HepG2 (cell line): ENCODE data around the gene TJP1. TPM values are rescaled to one million over a fixed set of nuclear protein-coding genes. Genes with fewer than 3 reads are reported as not detected.

Experiments used
- AHDC1 ChIP-seq: sonication (generic); formaldehyde crosslinking; IDR thresholded peaks from 2 replicates; pipeline ENCODE4 v1.5.1; 2020; ENCODE audit warnings: mild to moderate bottlenecking, missing genetic modification reagents, borderline replicate concordance
- ARNT ChIP-seq: fragments of 450-650 bp; IDR thresholded peaks from 2 replicates; pipeline ENCODE4 v1.6.1; 2017
- ATF7 ChIP-seq, 2 experiments: fragments of 450-650 bp in 1 of 2; sonication (generic) in 1 of 2; formaldehyde crosslinking in 1 of 2; IDR thresholded peaks; 2 replicates each; pipeline versions ENCODE4 v1.4.0 to v1.6.1; 2016 to 2020; ENCODE audit warnings: antibody characterized with exemption in 1 of 2, mild to moderate bottlenecking in 1 of 2, missing genetic modification reagents in 1 of 2
- ESRRA ChIP-seq: sonication (generic); formaldehyde crosslinking; IDR thresholded peaks from 2 replicates; pipeline ENCODE4 v1.5.1; 2020; ENCODE audit warnings: mild to moderate bottlenecking, low read depth, missing genetic modification reagents
- IRF2 ChIP-seq: IDR thresholded peaks from 2 replicates; pipeline ENCODE4 v1.6.1; 2018; ENCODE audit warnings: missing genetic modification reagents, missing compliant biosample characterization
- MNT ChIP-seq: fragments of 450-650 bp; IDR thresholded peaks from 2 replicates; pipeline ENCODE4 v1.6.1; 2016
- RARG ChIP-seq: sonication (generic); formaldehyde crosslinking; IDR thresholded peaks from 2 replicates; pipeline ENCODE4 v1.4.0; 2020; ENCODE audit warnings: low read depth, mild to moderate bottlenecking, missing genetic modification reagents
- SUZ12 ChIP-seq: fragments of 150-350 bp; IDR thresholded peaks from 2 replicates; pipeline ENCODE4 v1.6.1; 2014; ENCODE audit warnings: low read depth, low read length
- TFDP2 ChIP-seq: sonication (generic); formaldehyde crosslinking; IDR thresholded peaks from 2 replicates; pipeline ENCODE4 v1.4.0; 2020; ENCODE audit warnings: missing genetic modification reagents
- ZBTB25 ChIP-seq: IDR thresholded peaks from 2 replicates; pipeline ENCODE4 v1.6.1; 2018; ENCODE audit warnings: missing genetic modification reagents
- ZBTB8A ChIP-seq: sonication (generic); formaldehyde crosslinking; IDR thresholded peaks from 2 replicates; pipeline ENCODE4 v1.4.0; 2020; ENCODE audit warnings: mild to moderate bottlenecking, low read depth, missing genetic modification reagents, borderline replicate concordance
- ZGPAT ChIP-seq: IDR thresholded peaks from 2 replicates; pipeline ENCODE4 v1.6.1; 2016; ENCODE audit warnings: mild to moderate bottlenecking
- ZNF136 ChIP-seq: sonication (generic); formaldehyde crosslinking; IDR thresholded peaks from 2 replicates; pipeline ENCODE4 v1.8.1; 2022; ENCODE audit warnings: low read depth, mild to moderate bottlenecking, moderate library complexity, missing genetic modification reagents
- ZNF224 ChIP-seq: sonication (generic); formaldehyde crosslinking; IDR thresholded peaks from 2 replicates; pipeline ENCODE4 v1.5.0; 2020; ENCODE audit warnings: mild to moderate bottlenecking, missing genetic modification reagents
- ZNF382 ChIP-seq: sonication (generic); formaldehyde crosslinking; IDR thresholded peaks from 2 replicates; pipeline ENCODE4 v1.5.0; 2020; ENCODE audit warnings: missing genetic modification reagents, mild to moderate bottlenecking, borderline replicate concordance
- ZNF619 ChIP-seq: sonication (generic); formaldehyde crosslinking; IDR thresholded peaks from 2 replicates; pipeline ENCODE4 v1.4.0; 2020; ENCODE audit warnings: mild to moderate bottlenecking, missing genetic modification reagents
- ZNF878 ChIP-seq: sonication (generic); formaldehyde crosslinking; IDR thresholded peaks from 2 replicates; pipeline ENCODE4 v1.8.1; 2023; ENCODE audit warnings: mild to moderate bottlenecking, missing genetic modification reagents, moderate library complexity
- ZNF879 ChIP-seq: sonication (generic); formaldehyde crosslinking; IDR thresholded peaks from 2 replicates; pipeline ENCODE4 v1.8.1; 2023; ENCODE audit warnings: missing genetic modification reagents
- ZZZ3 ChIP-seq: sonication (generic); formaldehyde crosslinking; IDR thresholded peaks from 2 replicates; pipeline ENCODE4 v1.4.0; 2020; ENCODE audit warnings: missing genetic modification reagents, mild to moderate bottlenecking, borderline replicate concordance
- polyA plus RNA-seq, 8 experiments: library from polyadenylated mRNA; depleted of rRNA in 3 of 8; stranded (reverse) in 7 of 8; unstranded in 1 of 8; fragments of >200 nt; fragmentation: Illumina TruSeq in 4 of 8; extraction: Trizol in 4 of 8; gene quantifications; 2 replicates each; pipeline versions ENCODE4 v1.2.1 to v1.2.3, GENCODE V29; 2011 to 2016; ENCODE audit warnings: low read depth in 4 of 8, missing spikeins in 1 of 8, mixed read lengths in 1 of 8; ENCODE audit not compliant: insufficient read depth in 1 of 8
- total RNA-seq, 5 experiments: library from RNA; depleted of rRNA; stranded (reverse); fragments of >200 nt; fragmentation: Illumina TruSeq; extraction: Trizol; gene quantifications; 2 replicates each; pipeline ENCODE4 v1.2.3, GENCODE V29; 2016; ENCODE audit warnings: low read depth in 1 of 5

TJP1 gene
- total and polyA plus RNA-seq, 2 of the 13 experiments (the other 11 are each of a cell fraction or from before 2014, with no cell fraction given): 25.9 to 27.1 TPM

GRCh38 chr15:29822100-29822683, at the start of gene TJP1 (continued):
- TF ChIP-seq MNT: no peak
- no peak for TF ChIP-seq ATF7 (IDR thresholded peaks at IDR 0.05)
- TF ChIP-seq ATF7 (CRISPR knock-in tag; IDR thresholded peaks at IDR 0.05): no peak
- TF ChIP-seq TFDP2 (CRISPR knock-in tag): 0 out of 2 replicates have a peak, but pooled peaks have one; percentile 49
- TF ChIP-seq ARNT: no peak
- no peak for TF ChIP-seq ZNF619 (CRISPR knock-in tag)
- TF ChIP-seq ESRRA (CRISPR knock-in tag): no peak
- no peak for TF ChIP-seq ZNF136 (CRISPR knock-in tag)
- TF ChIP-seq ZNF224 (CRISPR knock-in tag): 0 out of 2 replicates have a peak, but pooled peaks have one; percentile 16
- no peak for TF ChIP-seq ZGPAT (CRISPR knock-in tag)
- TF ChIP-seq ZNF382 (CRISPR knock-in tag): no peak
- TF ChIP-seq ZZZ3 (CRISPR knock-in tag): no peak
- no peak for TF ChIP-seq RARG (CRISPR knock-in tag)
- no peak; the same call in 1 of the 2 replicates for TF ChIP-seq ZBTB8A (CRISPR knock-in tag)
- no peak for TF ChIP-seq SUZ12
- no peak for TF ChIP-seq IRF2 (CRISPR knock-in tag)
- no peak for TF ChIP-seq ZNF879
- no peak for TF ChIP-seq ZNF878 (CRISPR knock-in tag)
- TF ChIP-seq ZBTB25 (CRISPR knock-in tag): no peak
- TF ChIP-seq AHDC1: no peak
